Measurements from ENCODE around the gene ELL2. TPM values are rescaled to one million over a fixed set of nuclear protein-coding genes. Genes with fewer than 3 reads are reported as not detected.
A peak's percentile ranks its signal among the peaks of the same experiment; 100 is the strongest.

The ELL2 gene
- total and polyA plus RNA-seq, 2 of the 13 experiments (the other 11 are each of a cell fraction or from before 2014, with no cell fraction given), result 78.9 to 97.1 TPM

DNA sequence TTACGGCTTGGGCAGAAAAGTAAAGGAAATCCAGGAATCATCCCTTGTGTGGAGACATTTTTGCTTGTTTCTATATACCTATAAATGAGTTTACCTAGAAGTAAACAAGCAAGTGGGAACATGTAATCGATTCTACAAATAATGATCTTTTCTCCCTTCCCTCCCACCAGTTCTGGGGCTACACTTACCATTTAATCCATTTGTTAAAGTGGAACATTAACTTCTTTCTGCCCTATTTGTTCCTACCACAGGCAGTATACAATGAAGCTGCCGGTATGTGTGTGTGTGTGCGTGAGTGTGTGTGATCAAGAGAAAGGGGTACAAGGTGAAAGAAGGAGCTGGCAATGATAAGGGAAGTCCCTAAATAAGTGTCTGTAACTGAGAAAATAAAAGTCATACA, 26.4 kb upstream of the ELL2 start (continued):
- TF ChIP-seq ZNF350 (CRISPR knock-in tag; IDR thresholded peaks at IDR 0.05; ENCODE audit: borderline replicate concordance, low read depth) (no peak), PPARG (CRISPR knock-in tag; conservative IDR thresholded peaks at IDR 0.05) (peak; percentile 68), E2F5 (CRISPR knock-in tag; conservative IDR thresholded peaks at IDR 0.05) (no peak), EHMT2 (IDR thresholded peaks at IDR 0.05; ENCODE audit: borderline replicate concordance, low read depth, low read length) (peak; percentile 17; the same call in 1 of the 2 replicates), POLR2AphosphoS2 (IDR thresholded peaks at IDR 0.05; ENCODE audit: low read depth, low read length) (no peak), HNF1A (IDR thresholded peaks at IDR 0.05; ENCODE audit: low read depth) (peak; percentile 73), HNF1A (CRISPR knock-in tag; IDR thresholded peaks at IDR 0.05; ENCODE audit: borderline replicate concordance) (no peak; the same call in 1 of the 2 replicates), KLF6 (CRISPR knock-in tag; IDR thresholded peaks at IDR 0.05) (no peak), MTA1 (CRISPR knock-in tag; IDR thresholded peaks at IDR 0.05; ENCODE audit: borderline replicate concordance) (no peak), HNF4G (IDR thresholded peaks at IDR 0.05; ENCODE audit: borderline replicate concordance, low read depth, low read length) (no peak), HNF4G (CRISPR knock-in tag; IDR thresholded peaks at IDR 0.05; ENCODE audit: borderline replicate concordance, low read depth) (peak; percentile 49; the same call in 1 of the 2 replicates), ATM (IDR thresholded peaks at IDR 0.05; ENCODE audit: borderline replicate concordance) (no peak), POLR2G (IDR thresholded peaks at IDR 0.05; ENCODE audit: low read depth, low read length) (no peak), SOX5 (CRISPR knock-in tag; IDR thresholded peaks at IDR 0.05; ENCODE audit: borderline replicate concordance) (peak; percentile 74; the same call in 1 of the 2 replicates), EP300 (IDR thresholded peaks at IDR 0.05; ENCODE audit: low read depth in 2 of 2, low read length in 2 of 2) (peak in 1 of 2 experiments; percentile 78; a peak in 1 of 4 replicates), EP300 (CRISPR knock-in tag; IDR thresholded peaks at IDR 0.05; ENCODE audit: borderline replicate concordance) (no peak), ZNF224 (CRISPR knock-in tag; IDR thresholded peaks at IDR 0.05) (no peak), ZSCAN25 (CRISPR knock-in tag; IDR thresholded peaks at IDR 0.05) (no peak), CSRNP1 (CRISPR knock-in tag; IDR thresholded peaks at IDR 0.05) (no peak), ZNF737 (CRISPR knock-in tag; IDR thresholded peaks at IDR 0.05; ENCODE audit: borderline replicate concordance) (no peak), FIP1L1 (IDR thresholded peaks at IDR 0.05; ENCODE audit: borderline replicate concordance, insufficient read depth, low read depth, low read length) (no peak), CHD2 (IDR thresholded peaks at IDR 0.05; ENCODE audit: low read depth, low read length) (no peak), FOXP1 (IDR thresholded peaks at IDR 0.05) (peak; percentile 47; the same call in 1 of the 2 replicates), FOXP1 (CRISPR knock-in tag; IDR thresholded peaks at IDR 0.05) (peak; percentile 93)
- TF ChIP-seq, protein P1, sequence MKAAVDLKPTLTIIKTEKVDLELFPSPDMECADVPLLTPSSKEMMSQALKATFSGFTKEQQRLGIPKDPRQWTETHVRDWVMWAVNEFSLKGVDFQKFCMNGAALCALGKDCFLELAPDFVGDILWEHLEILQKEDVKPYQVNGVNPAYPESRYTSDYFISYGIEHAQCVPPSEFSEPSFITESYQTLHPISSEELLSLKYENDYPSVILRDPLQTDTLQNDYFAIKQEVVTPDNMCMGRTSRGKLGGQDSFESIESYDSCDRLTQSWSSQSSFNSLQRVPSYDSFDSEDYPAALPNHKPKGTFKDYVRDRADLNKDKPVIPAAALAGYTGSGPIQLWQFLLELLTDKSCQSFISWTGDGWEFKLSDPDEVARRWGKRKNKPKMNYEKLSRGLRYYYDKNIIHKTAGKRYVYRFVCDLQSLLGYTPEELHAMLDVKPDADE (CRISPR knock-in tag; IDR thresholded peaks at IDR 0.05), result no peak

All from HepG2 (cell line).